Astrocyte (in vitro differentiated cells and primary cell): ENCODE measurements around the gene ADAP1. TPM values are rescaled to one million over a fixed set of nuclear protein-coding genes. Genes with fewer than 3 reads are reported as not detected.
A peak's percentile ranks its signal among the peaks of the same experiment; 100 is the strongest.

Experiments
- DNase-seq: peaks from one replicate; pipeline ENCODE4 v3.0.0-alpha.2; 2010; ENCODE audit warnings: low read depth
- FAIRE-seq: peaks from 2 replicates; lab custom pipeline; 2011; peaks lifted over from hg19 to GRCh38; lab: Jason Lieb, UNC
- H2AFZ ChIP-seq: 2 replicates; pipeline ENCODE4 v1.6.0; 2012; ENCODE audit warnings: low read depth, low read length, inconsistent platforms
- H3K27ac ChIP-seq: 2 replicates; pipeline ENCODE4 v1.5.1; 2011; ENCODE audit warnings: low read depth, low read length, inconsistent platforms
- H3K27me3 ChIP-seq: 2 replicates; pipeline ENCODE4 v1.6.0; 2011; ENCODE audit warnings: low read length, inconsistent platforms; ENCODE audit not compliant: insufficient read depth
- H3K36me3 ChIP-seq: 2 replicates; pipeline ENCODE4 v1.5.1; 2011; ENCODE audit warnings: low read length, inconsistent platforms; ENCODE audit not compliant: insufficient read depth
- H3K4me1 ChIP-seq: 2 replicates; pipeline ENCODE4 v1.5.1; 2011; ENCODE audit warnings: low read length, inconsistent platforms; ENCODE audit not compliant: insufficient read depth
- H3K4me2 ChIP-seq: 2 replicates; pipeline ENCODE4 v1.6.0; 2012; ENCODE audit warnings: low read length, inconsistent platforms
- H3K4me3 ChIP-seq: 2 replicates; pipeline ENCODE4 v1.5.1; 2011; ENCODE audit warnings: low read depth, mild to moderate bottlenecking, low read length, inconsistent platforms; ENCODE audit not compliant: insufficient read depth
- H3K79me2 ChIP-seq: 2 replicates; pipeline ENCODE4 v1.6.0; 2012; ENCODE audit warnings: mild to moderate bottlenecking, low read length, inconsistent platforms; ENCODE audit not compliant: insufficient read depth
- H3K9ac ChIP-seq: 2 replicates; pipeline ENCODE4 v1.6.0; 2012; ENCODE audit warnings: mild to moderate bottlenecking, low read length, inconsistent platforms
- H3K9me3 ChIP-seq: 2 replicates; pipeline ENCODE4 v1.5.1; 2012; ENCODE audit warnings: low read depth, mild to moderate bottlenecking, low read length, inconsistent platforms; ENCODE audit not compliant: insufficient read depth
- H4K20me1 ChIP-seq: 2 replicates; pipeline ENCODE4 v1.6.0; 2012; ENCODE audit warnings: low read length, inconsistent platforms; ENCODE audit not compliant: insufficient read depth
- H3K27ac Mint-ChIP-seq: one replicate; pipeline ENCODE4 v1.8.0; 2021; ENCODE audit warnings: mild to moderate bottlenecking, mixed read lengths; ENCODE audit not compliant: unreplicated experiment
- H3K27me3 Mint-ChIP-seq: one replicate; pipeline ENCODE4 v1.8.0; 2021; ENCODE audit warnings: low read depth, mixed read lengths; ENCODE audit not compliant: unreplicated experiment
- H3K36me3 Mint-ChIP-seq: one replicate; pipeline ENCODE4 v1.8.0; 2021; ENCODE audit warnings: low read depth, mixed read lengths; ENCODE audit not compliant: unreplicated experiment
- H3K4me1 Mint-ChIP-seq: one replicate; pipeline ENCODE4 v1.8.0; 2021; ENCODE audit warnings: low read depth, mixed read lengths; ENCODE audit not compliant: unreplicated experiment
- H3K4me3 Mint-ChIP-seq: one replicate; pipeline ENCODE4 v1.8.0; 2021; ENCODE audit warnings: mild to moderate bottlenecking, moderate library complexity, mixed read lengths; ENCODE audit not compliant: unreplicated experiment
- H3K9me3 Mint-ChIP-seq: one replicate; pipeline ENCODE4 v1.8.0; 2021; ENCODE audit warnings: mild to moderate bottlenecking, mixed read lengths; ENCODE audit not compliant: unreplicated experiment
- EZH2 ChIP-seq: IDR thresholded peaks from 2 replicates; pipeline ENCODE4 v1.6.1; 2012; ENCODE audit warnings: mild to moderate bottlenecking, low read length, inconsistent platforms; ENCODE audit not compliant: insufficient read depth
- total RNA-seq: library from RNA; stranded (reverse); gene quantifications from 2 replicates; pipeline ENCODE4 v1.2.1, GENCODE V29; 2021
- TF ChIP-seq, protein P1 (sequence below): IDR thresholded peaks from 2 replicates; pipeline ENCODE4 v1.5.1; 2011; ENCODE audit warnings: low read depth, mild to moderate bottlenecking, inconsistent platforms, low read length, moderate library complexity; ENCODE audit not compliant: insufficient read depth

The ADAP1 gene
- total RNA-seq, 1 donor from 2014 or later, result 4.8 TPM

DNA sequence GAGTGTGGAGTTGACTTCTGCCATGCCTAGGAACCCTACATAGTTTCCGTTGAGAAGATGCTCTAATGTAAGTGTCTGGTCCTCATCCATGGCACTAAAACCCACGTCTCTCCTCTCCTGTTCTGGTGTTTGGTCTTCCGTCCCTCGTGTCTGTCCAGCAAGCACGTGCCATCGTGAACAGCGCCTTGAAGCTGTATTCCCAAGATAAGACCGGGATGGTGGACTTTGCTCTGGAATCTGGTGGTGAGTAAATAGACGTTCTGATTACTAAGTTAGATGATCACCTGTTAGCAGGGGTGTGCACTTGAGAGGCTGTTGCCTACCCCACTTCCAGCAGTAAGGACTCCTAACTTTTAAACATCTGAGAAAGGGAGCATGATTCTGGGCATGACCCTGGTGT lies 93.3 kb downstream of the ADAP1 start:
- Histone ChIP-seq H3K4me1 (no peaks in the 10 kb centered on the region), H3K36me3 (peaks cover 37% of the 10 kb centered on the region), H3K4me2 (no peak overlapping the region), H3K79me2 (no peaks in the 10 kb centered on the region), H2AFZ (no peak overlapping the region), H3K4me3 (no peak overlapping the region), H3K9me3 (no peaks in the 10 kb centered on the region), H4K20me1 (peaks cover 8% of the 10 kb centered on the region), H3K27me3 (no peaks in the 10 kb centered on the region), H3K9ac (no peak overlapping the region), H3K27ac (no peak overlapping the region)
- Mint-ChIP-seq H3K4me3 (no peak overlapping the region), H3K4me1 (no peaks in the 10 kb centered on the region), H3K27me3 (no peaks in the 10 kb centered on the region), H3K36me3 (peaks cover 39% of the 10 kb centered on the region), H3K27ac (no peak overlapping the region), H3K9me3 (no peaks in the 10 kb centered on the region)
- DNase-seq, result no peak
- FAIRE-seq, result no peak
- no peak for TF ChIP-seq EZH2
- TF ChIP-seq, protein P1, sequence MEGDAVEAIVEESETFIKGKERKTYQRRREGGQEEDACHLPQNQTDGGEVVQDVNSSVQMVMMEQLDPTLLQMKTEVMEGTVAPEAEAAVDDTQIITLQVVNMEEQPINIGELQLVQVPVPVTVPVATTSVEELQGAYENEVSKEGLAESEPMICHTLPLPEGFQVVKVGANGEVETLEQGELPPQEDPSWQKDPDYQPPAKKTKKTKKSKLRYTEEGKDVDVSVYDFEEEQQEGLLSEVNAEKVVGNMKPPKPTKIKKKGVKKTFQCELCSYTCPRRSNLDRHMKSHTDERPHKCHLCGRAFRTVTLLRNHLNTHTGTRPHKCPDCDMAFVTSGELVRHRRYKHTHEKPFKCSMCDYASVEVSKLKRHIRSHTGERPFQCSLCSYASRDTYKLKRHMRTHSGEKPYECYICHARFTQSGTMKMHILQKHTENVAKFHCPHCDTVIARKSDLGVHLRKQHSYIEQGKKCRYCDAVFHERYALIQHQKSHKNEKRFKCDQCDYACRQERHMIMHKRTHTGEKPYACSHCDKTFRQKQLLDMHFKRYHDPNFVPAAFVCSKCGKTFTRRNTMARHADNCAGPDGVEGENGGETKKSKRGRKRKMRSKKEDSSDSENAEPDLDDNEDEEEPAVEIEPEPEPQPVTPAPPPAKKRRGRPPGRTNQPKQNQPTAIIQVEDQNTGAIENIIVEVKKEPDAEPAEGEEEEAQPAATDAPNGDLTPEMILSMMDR, result no peak

DNA sequence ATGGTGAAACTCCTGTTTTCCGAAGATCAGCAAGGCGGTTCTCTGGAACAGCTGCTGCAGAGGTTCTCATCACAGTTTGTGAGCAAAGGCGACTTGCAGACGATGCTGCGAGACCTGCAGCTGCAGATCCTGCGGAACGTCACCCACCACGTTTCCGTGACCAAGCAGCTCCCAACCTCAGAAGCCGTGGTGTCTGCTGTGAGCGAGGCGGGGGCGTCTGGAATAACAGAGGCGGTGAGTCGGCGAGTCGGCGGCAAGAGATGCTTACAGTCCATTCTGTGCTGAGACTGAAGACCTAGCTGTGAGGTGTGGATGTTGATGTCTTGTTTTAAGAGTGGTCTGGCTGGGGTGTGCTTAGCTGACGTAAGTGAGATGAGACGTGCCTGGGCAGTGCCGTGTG lies 94.3 kb downstream of the ADAP1 start:
- H3K4me3 ChIP-seq, result no peak overlapping the region
- H3K4me3 Mint-ChIP-seq, result no peak overlapping the region
- H3K9me3 ChIP-seq, result no peaks in the 10 kb centered on the region
- no peak overlapping the region for H3K27ac ChIP-seq
- H3K4me1 ChIP-seq, result no peaks in the 10 kb centered on the region
- H3K36me3 ChIP-seq, result peaks cover 35% of the 10 kb centered on the region
- no peak overlapping the region for H3K9ac ChIP-seq
- H3K27ac Mint-ChIP-seq, result no peak overlapping the region
- H3K36me3 Mint-ChIP-seq, result peaks cover 42% of the 10 kb centered on the region
- DNase-seq, result no peak
- H2AFZ ChIP-seq, result no peak overlapping the region
- H3K9me3 Mint-ChIP-seq, result no peaks in the 10 kb centered on the region
- H3K4me1 Mint-ChIP-seq, result no peaks in the 10 kb centered on the region
- H3K27me3 Mint-ChIP-seq, result no peaks in the 10 kb centered on the region
- TF ChIP-seq, protein P1, result no peak
- no peak for TF ChIP-seq EZH2
- no peaks in the 10 kb centered on the region for H3K79me2 ChIP-seq
- no peak overlapping the region for H3K4me2 ChIP-seq
- no peaks in the 10 kb centered on the region for H3K27me3 ChIP-seq
- FAIRE-seq, result no peak
- peaks cover 10% of the 10 kb centered on the region for H4K20me1 ChIP-seq

DNA sequence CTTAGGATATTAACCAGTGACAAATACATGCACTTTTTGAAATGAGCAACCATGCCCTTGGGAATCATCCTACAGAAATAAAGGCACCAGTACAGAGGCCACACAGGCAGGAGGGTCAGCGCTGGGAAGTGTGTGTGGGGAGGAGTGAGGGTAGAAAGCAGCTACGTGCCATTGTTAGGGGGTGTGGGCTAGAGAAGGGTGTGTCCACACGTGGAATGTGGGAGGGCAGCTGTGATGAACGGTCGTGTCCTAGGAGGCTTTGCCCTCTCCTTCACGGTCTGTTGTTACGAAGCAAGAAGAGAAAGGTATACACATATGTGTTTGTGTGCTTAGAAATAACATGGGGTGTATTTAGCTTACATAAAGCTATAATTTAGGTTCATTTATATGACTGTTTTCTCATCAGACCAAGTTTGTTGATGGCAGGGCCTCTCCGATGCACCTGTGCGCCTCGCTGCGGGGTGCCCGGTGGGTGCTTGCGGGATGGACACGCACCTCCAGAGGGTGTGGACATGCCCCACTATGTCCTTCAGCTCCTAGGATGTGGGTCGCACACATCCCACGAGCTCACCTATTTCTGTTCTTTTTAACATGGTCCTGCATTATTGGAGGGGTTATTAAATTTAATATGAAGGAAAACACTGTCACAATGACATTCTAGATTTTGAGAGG lies 95.0 kb downstream of the ADAP1 start:
- no peak for FAIRE-seq

More for the DNA sequence above, 95.0 kb downstream of the ADAP1 start:
- no peak for DNase-seq
- H4K20me1 ChIP-seq, result peaks cover 11% of the 10 kb centered on the region
- H3K4me1 Mint-ChIP-seq, result no peaks in the 10 kb centered on the region
- H3K4me2 ChIP-seq, result no peak overlapping the region
- H3K9me3 ChIP-seq, result no peaks in the 10 kb centered on the region
- no peak overlapping the region for H3K27ac Mint-ChIP-seq
- H3K9ac ChIP-seq, result no peak overlapping the region
- H3K9me3 Mint-ChIP-seq, result no peaks in the 10 kb centered on the region
- peaks cover 35% of the 10 kb centered on the region for H3K36me3 ChIP-seq
- peak overlapping the region; percentile 12 for H3K4me3 Mint-ChIP-seq
- H3K4me3 ChIP-seq, result no peak overlapping the region
- TF ChIP-seq, protein P1, result no peak
- TF ChIP-seq EZH2, result no peak
- no peaks in the 10 kb centered on the region for H3K79me2 ChIP-seq
- H3K27ac ChIP-seq, result no peak overlapping the region
- no peak overlapping the region for H2AFZ ChIP-seq
- no peaks in the 10 kb centered on the region for H3K27me3 ChIP-seq
- no peaks in the 10 kb centered on the region for H3K27me3 Mint-ChIP-seq
- H3K36me3 Mint-ChIP-seq, result peaks cover 41% of the 10 kb centered on the region
- H3K4me1 ChIP-seq, result no peaks in the 10 kb centered on the region
